ENCODE measurements around the gene HNRNPA1L2. TPM values are rescaled to one million over a fixed set of nuclear protein-coding genes. Genes with fewer than 3 reads are reported as not detected.
"Not testable (repeated sequence)": the region's sequence is repeated elsewhere in the genome, so short reads cannot be mapped to it uniquely, and the experiment has no call there.

The HNRNPA1L2 gene
- total RNA-seq, 1 donor, result 4.9 TPM

GRCh38 chr13:52609013-52609606 is 33.1 kb upstream of the HNRNPA1L2 start:
- H3K4me3 ChIP-seq (ENCODE audit: low read depth, low read length), result not testable (repeated sequence)
- peak; percentile 61 for DNase-seq (ENCODE audit: low read depth)
- peak; percentile 32 for TF ChIP-seq CTCF (IDR thresholded peaks at IDR 0.05; ENCODE audit: insufficient read depth, low read length)

- not testable (repeated sequence) for DNase-seq (ENCODE audit: low read depth); H3K4me3 ChIP-seq (ENCODE audit: low read depth, low read length)
These were observed 32.1 kb upstream of the HNRNPA1L2 start for GRCh38 chr13:52610158-52610557.

GRCh38 chr13:52615134-52615801 is 27.0 kb upstream of the HNRNPA1L2 start:
- DNase-seq (ENCODE audit: low read depth), result no peak
- H3K4me3 ChIP-seq (ENCODE audit: low read depth, low read length), result no peak overlapping the region
- no peak for TF ChIP-seq CTCF (IDR thresholded peaks at IDR 0.05; ENCODE audit: insufficient read depth, low read length)

- no peak for DNase-seq (ENCODE audit: low read depth)
- TF ChIP-seq CTCF (IDR thresholded peaks at IDR 0.05; ENCODE audit: insufficient read depth, low read length), result no peak
- H3K4me3 ChIP-seq (ENCODE audit: low read depth, low read length), result no peak overlapping the region
These were observed 26.4 kb upstream of the HNRNPA1L2 start for GRCh38 chr13:52615812-52616211.

- peak overlapping the region; percentile 95 for H3K4me3 ChIP-seq (ENCODE audit: low read depth, low read length)
- peak; percentile 85 for DNase-seq (ENCODE audit: low read depth)
- no peak for TF ChIP-seq CTCF (IDR thresholded peaks at IDR 0.05; ENCODE audit: insufficient read depth, low read length)
These were observed 24.9 kb upstream of the HNRNPA1L2 start for GRCh38 chr13:52617070-52618060.

GRCh38 chr13:52631083-52631690 is 11.0 kb upstream of the HNRNPA1L2 start:
- DNase-seq (ENCODE audit: low read depth); H3K4me3 ChIP-seq (ENCODE audit: low read depth, low read length): not testable (repeated sequence)

- DNase-seq (ENCODE audit: low read depth), result no peak
- TF ChIP-seq CTCF (IDR thresholded peaks at IDR 0.05; ENCODE audit: insufficient read depth, low read length), result no peak
- H3K4me3 ChIP-seq (ENCODE audit: low read depth, low read length), result no peak overlapping the region
These were observed 3.4 kb upstream of the HNRNPA1L2 start for GRCh38 chr13:52638666-52639328.
